ENCODE data around the gene TSPAN13.

The TSPAN13 gene

GRCh38 chr7:16721541-16721940 is 32.0 kb upstream of the TSPAN13 start:
- Histone ChIP-seq H3K4me1 (ENCODE audit: insufficient read depth, low read length, severe bottlenecking) (no peaks in the 10 kb centered on the region), H3K27me3 (ENCODE audit: insufficient read depth, low read length) (no peaks in the 10 kb centered on the region), H3K4me3 (ENCODE audit: low read depth, low read length, poor library complexity, severe bottlenecking) (no peak overlapping the region), H3F3A (ENCODE audit: insufficient read depth, low read length) (no peaks in the 10 kb centered on the region), H3K9me3 (ENCODE audit: low read length) (no peaks in the 10 kb centered on the region), H3K9ac (ENCODE audit: low read length) (no peak overlapping the region), H3K27ac (ENCODE audit: low read depth, low read length, poor library complexity, severe bottlenecking) (no peak overlapping the region), H2AFZ (ENCODE audit: low read length) (no peak overlapping the region), H4K20me1 (ENCODE audit: insufficient read depth, low read length) (no peaks in the 10 kb centered on the region), H3K4me2 (ENCODE audit: low read length) (no peak overlapping the region), H3K9me2 (ENCODE audit: low read depth, low read length) (no peaks in the 10 kb centered on the region), H3K36me3 (ENCODE audit: insufficient read depth, low read length) (no peaks in the 10 kb centered on the region), H3K79me2 (ENCODE audit: insufficient read depth, low read length) (no peaks in the 10 kb centered on the region)
- TF ChIP-seq EZH2 (IDR thresholded peaks at IDR 0.05; ENCODE audit: borderline replicate concordance, low read length) = no peak
- no peak for TF ChIP-seq CTCF (IDR thresholded peaks at IDR 0.05; ENCODE audit: low read length)

- Histone ChIP-seq H3K9me2 (ENCODE audit: low read depth, low read length) (no peaks in the 10 kb centered on the region), H3K4me2 (ENCODE audit: low read length) (no peak overlapping the region), H3K9me3 (ENCODE audit: low read length) (no peaks in the 10 kb centered on the region), H3K4me3 (ENCODE audit: low read depth, low read length, poor library complexity, severe bottlenecking) (no peak overlapping the region), H3K9ac (ENCODE audit: low read length) (no peak overlapping the region), H3F3A (ENCODE audit: insufficient read depth, low read length) (no peaks in the 10 kb centered on the region), H3K27me3 (ENCODE audit: insufficient read depth, low read length) (no peaks in the 10 kb centered on the region), H3K27ac (ENCODE audit: low read depth, low read length, poor library complexity, severe bottlenecking) (no peak overlapping the region), H2AFZ (ENCODE audit: low read length) (no peak overlapping the region), H4K20me1 (ENCODE audit: insufficient read depth, low read length) (no peaks in the 10 kb centered on the region), H3K36me3 (ENCODE audit: insufficient read depth, low read length) (no peaks in the 10 kb centered on the region), H3K79me2 (ENCODE audit: insufficient read depth, low read length) (no peaks in the 10 kb centered on the region), H3K4me1 (ENCODE audit: insufficient read depth, low read length, severe bottlenecking) (no peaks in the 10 kb centered on the region)
- TF ChIP-seq EZH2 (IDR thresholded peaks at IDR 0.05; ENCODE audit: borderline replicate concordance, low read length) (no peak), CTCF (IDR thresholded peaks at IDR 0.05; ENCODE audit: low read length) (no peak)
These were observed 29.2 kb upstream of the TSPAN13 start for GRCh38 chr7:16724344-16724743.

GRCh38 chr7:16726189-16726588 is 27.4 kb upstream of the TSPAN13 start:
- Histone ChIP-seq H4K20me1 (ENCODE audit: insufficient read depth, low read length) (no peaks in the 10 kb centered on the region), H3K4me1 (ENCODE audit: insufficient read depth, low read length, severe bottlenecking) (no peaks in the 10 kb centered on the region), H3K4me3 (ENCODE audit: low read depth, low read length, poor library complexity, severe bottlenecking) (no peak overlapping the region), H2AFZ (ENCODE audit: low read length) (no peak overlapping the region), H3F3A (ENCODE audit: insufficient read depth, low read length) (no peaks in the 10 kb centered on the region), H3K27ac (ENCODE audit: low read depth, low read length, poor library complexity, severe bottlenecking) (no peak overlapping the region), H3K36me3 (ENCODE audit: insufficient read depth, low read length) (no peaks in the 10 kb centered on the region), H3K27me3 (ENCODE audit: insufficient read depth, low read length) (no peaks in the 10 kb centered on the region), H3K9me3 (ENCODE audit: low read length) (no peaks in the 10 kb centered on the region), H3K4me2 (ENCODE audit: low read length) (no peak overlapping the region), H3K9ac (ENCODE audit: low read length) (no peak overlapping the region), H3K79me2 (ENCODE audit: insufficient read depth, low read length) (no peaks in the 10 kb centered on the region), H3K9me2 (ENCODE audit: low read depth, low read length) (no peaks in the 10 kb centered on the region)
- TF ChIP-seq CTCF (IDR thresholded peaks at IDR 0.05; ENCODE audit: low read length) = no peak
- TF ChIP-seq EZH2 (IDR thresholded peaks at IDR 0.05; ENCODE audit: borderline replicate concordance, low read length) = no peak

Data from OCI-LY1 (cell line).